ENCODE measurements around the gene CD274. TPM values are rescaled to one million over a fixed set of nuclear protein-coding genes. Genes with fewer than 3 reads are reported as not detected.
A peak's percentile ranks its signal among the peaks of the same experiment; 100 is the strongest.
"Not testable (repeated sequence)": the region's sequence is repeated elsewhere in the genome, so short reads cannot be mapped to it uniquely, and the experiment has no call there.

The CD274 gene
- total and polyA plus RNA-seq, 4 experiments from 2014 or later: 7.9 to 23.0 (median 13.5) TPM

DNA sequence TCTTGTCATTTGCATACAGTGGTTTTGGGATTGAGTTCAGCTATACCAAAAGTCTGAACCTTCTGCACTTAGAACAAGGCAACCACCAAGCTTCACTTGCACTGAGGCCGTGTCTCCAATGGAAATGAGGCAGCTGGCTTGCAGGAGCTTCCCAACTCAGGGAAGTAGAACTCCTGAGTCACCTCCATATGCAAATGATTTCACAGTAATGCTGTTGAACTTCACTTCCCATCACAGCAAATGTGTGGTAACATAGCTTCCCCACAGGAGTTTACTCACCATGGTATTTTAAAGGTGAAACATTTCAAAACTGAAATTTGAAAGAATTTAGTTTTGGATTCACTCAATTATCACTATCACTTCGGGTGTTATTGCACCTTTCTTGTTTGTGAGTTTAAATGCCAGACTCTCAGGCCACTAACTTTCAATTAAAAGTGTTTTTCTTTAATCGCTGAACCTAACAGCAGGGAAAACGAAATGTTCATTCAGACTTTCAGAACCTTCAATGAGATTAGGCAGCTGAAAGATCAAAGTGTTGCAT is 9.0 kb downstream of the CD274 start:
- Histone ChIP-seq H3K4me3 (ENCODE audit: low read length in 2 of 2) (no peak overlapping the region), H3K27me3 (ENCODE audit: insufficient read depth, low read length) (no peaks in the 10 kb centered on the region), H3K36me3 (ENCODE audit: insufficient read depth, low read length) (peaks cover 18% of the 10 kb centered on the region), H3K4me1 (ENCODE audit: insufficient read depth, low read length) (peaks cover 20% of the 10 kb centered on the region), H3K9me3 (ENCODE audit: control insufficient read depth in 1 of 2, low read length in 2 of 2) (no peaks in the 10 kb centered on the region), H3K27ac (ENCODE audit: low read depth, low read length) (no peak overlapping the region)
- peaks cover 0 to 2% (median 0%) of the 10 kb centered on the region in 8 donors for H3K9me3 Mint-ChIP-seq
- DNase-seq: no peak
- CTCF ChIA-PET (ENCODE audit: partially characterized antibody): interaction anchor here (1.1 to 1.9 kb wide), 4 partner anchors 9 to 273 kb away, joined by 3 to 14 read pairs (median 4); partner anchors contain the start of gene CD274
- peak overlapping the region in 5 of 7 donors; percentile 2 to 82 (median 72) for H3K27ac Mint-ChIP-seq
- H3K4me1 Mint-ChIP-seq: peaks cover 28 to 37% (median 32%) of the 10 kb centered on the region in 4 donors
- peaks cover 48 to 58% of the 10 kb centered on the region in 2 donors for H3K36me3 Mint-ChIP-seq
- intact Hi-C loops (cut with micrococcal nuclease): no loop called here
- no peaks in the 10 kb centered on the region for H3K27me3 Mint-ChIP-seq
- POLR2A ChIA-PET (ENCODE audit: partially characterized antibody): interaction anchor here (0.9 to 1.8 kb wide), 3 partner anchors 9 to 72 kb away, joined by 3 to 7 read pairs (median 3); partner anchors contain the start of gene CD274
- peak overlapping the region in 2 of 8 donors; percentile 35 to 48 for H3K4me3 Mint-ChIP-seq

- no peaks in the 10 kb centered on the region for H3K27me3 ChIP-seq (ENCODE audit: insufficient read depth, low read length)
- no peaks in the 10 kb centered on the region for H3K27me3 Mint-ChIP-seq
- H3K27ac ChIP-seq (ENCODE audit: low read depth, low read length): no peak overlapping the region
- H3K9me3 ChIP-seq (ENCODE audit: control insufficient read depth in 1 of 2, low read length in 2 of 2): no peaks in the 10 kb centered on the region
- peak overlapping the region in 1 of 8 donors; percentile 1 for H3K4me3 Mint-ChIP-seq
- peak overlapping the region in 5 of 7 donors; percentile 39 to 77 (median 72) for H3K27ac Mint-ChIP-seq
- no peak for DNase-seq
- POLR2A ChIA-PET (ENCODE audit: partially characterized antibody): interaction anchor here (1.2 to 1.8 kb wide), 2 partner anchors 10 to 51 kb away, joined by 3 to 7 read pairs; partner anchors contain the start of gene CD274
- intact Hi-C loops (cut with micrococcal nuclease): no loop called here
- peaks cover 12% of the 10 kb centered on the region for H3K4me1 ChIP-seq (ENCODE audit: insufficient read depth, low read length)
- CTCF ChIA-PET (ENCODE audit: partially characterized antibody): interaction anchor here (1.1 to 1.9 kb wide), 3 partner anchors 10 to 140 kb away, joined by 3 to 14 read pairs (median 6); partner anchors contain the start of gene CD274
- no peak overlapping the region for H3K4me3 ChIP-seq (ENCODE audit: low read length in 2 of 2)
- H3K36me3 Mint-ChIP-seq: peaks cover 51 to 64% of the 10 kb centered on the region in 2 donors
- H3K36me3 ChIP-seq (ENCODE audit: insufficient read depth, low read length): peaks cover 20% of the 10 kb centered on the region
- peaks cover 0 to 2% (median 0%) of the 10 kb centered on the region in 8 donors for H3K9me3 Mint-ChIP-seq
- peaks cover 22 to 29% (median 27%) of the 10 kb centered on the region in 4 donors for H3K4me1 Mint-ChIP-seq
Measured at GRCh38 chr9:5460157-5460556, 9.8 kb downstream of the CD274 start.

DNA sequence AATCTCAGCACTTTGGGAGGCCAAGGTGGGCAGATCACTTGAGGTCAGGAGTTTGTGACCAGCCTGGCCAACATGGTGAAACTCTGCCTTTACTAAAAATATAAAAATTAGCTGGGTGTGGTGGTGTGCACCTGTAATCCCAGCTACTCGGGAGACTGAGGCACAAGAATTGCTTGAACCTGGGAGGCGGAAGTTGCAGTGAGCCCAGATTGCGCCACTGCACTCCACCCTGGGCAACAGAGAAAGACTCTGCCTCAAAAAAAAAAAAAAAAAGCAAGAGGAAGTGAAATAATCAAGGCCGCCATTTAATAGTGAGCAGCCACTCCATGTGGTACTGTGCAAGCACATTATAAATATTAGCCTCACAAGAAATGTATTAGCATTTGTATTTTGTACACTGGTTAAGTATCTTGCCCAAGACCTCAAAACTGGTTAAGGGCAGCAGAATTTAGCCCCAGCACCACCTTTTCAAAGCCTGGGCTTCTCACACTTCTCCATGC is 14.5 kb downstream of the CD274 start:
- H3K27ac ChIP-seq (ENCODE audit: low read depth, low read length); H3K27me3 Mint-ChIP-seq; H3K27ac Mint-ChIP-seq; H3K4me3 ChIP-seq (ENCODE audit: low read length in 2 of 2); H3K4me1 Mint-ChIP-seq; DNase-seq; H3K9me3 Mint-ChIP-seq; H3K4me3 Mint-ChIP-seq; H3K27me3 ChIP-seq (ENCODE audit: insufficient read depth, low read length); H3K9me3 ChIP-seq (ENCODE audit: control insufficient read depth in 1 of 2, low read length in 2 of 2); intact Hi-C loops (cut with micrococcal nuclease); H3K4me1 ChIP-seq (ENCODE audit: insufficient read depth, low read length): not testable (repeated sequence)
- peaks cover 29% of the 10 kb centered on the region for H3K36me3 ChIP-seq (ENCODE audit: insufficient read depth, low read length)
- ChIA-PET POLR2A (ENCODE audit: partially characterized antibody) (interaction anchor here (0.7 to 1.2 kb wide), 3 partner anchors 14 to 163 kb away, joined by 3 to 4 read pairs (median 3); partner anchors contain the start of gene CD274), CTCF (ENCODE audit: partially characterized antibody) (interaction anchor here (1.8 to 5.5 kb wide), 3 partner anchors 15 to 122 kb away, joined by 4 to 20 read pairs (median 10); partner anchors contain the start of gene CD274)
- peaks cover 59 to 66% of the 10 kb centered on the region in 2 donors for H3K36me3 Mint-ChIP-seq

GRCh38 chr9:5466005-5466404 is 15.7 kb downstream of the CD274 start:
- Histone ChIP-seq H3K36me3 (ENCODE audit: insufficient read depth, low read length) (peaks cover 29% of the 10 kb centered on the region), H3K27ac (ENCODE audit: low read depth, low read length) (no peak overlapping the region), H3K4me1 (ENCODE audit: insufficient read depth, low read length) (no peaks in the 10 kb centered on the region), H3K4me3 (ENCODE audit: low read length in 2 of 2) (no peak overlapping the region), H3K9me3 (ENCODE audit: control insufficient read depth in 1 of 2, low read length in 2 of 2) (no peaks in the 10 kb centered on the region), H3K27me3 (ENCODE audit: insufficient read depth, low read length) (no peaks in the 10 kb centered on the region)
- peaks cover 57 to 66% of the 10 kb centered on the region in 2 donors for H3K36me3 Mint-ChIP-seq
- ChIA-PET POLR2A (ENCODE audit: partially characterized antibody) (interaction anchor here (1.1 kb wide), 1 partner anchor 16 kb away, joined by 5 read pairs; the partner anchor contains the start of gene CD274), CTCF (ENCODE audit: partially characterized antibody) (interaction anchor here (1.7 to 5.5 kb wide), 3 partner anchors 16 to 123 kb away, joined by 4 to 20 read pairs (median 5); partner anchors contain the start of gene CD274)
- intact Hi-C loops (cut with micrococcal nuclease): no loop called here
- H3K4me3 Mint-ChIP-seq: no peak overlapping the region
- H3K27me3 Mint-ChIP-seq: no peaks in the 10 kb centered on the region
- no peaks in the 10 kb centered on the region for H3K9me3 Mint-ChIP-seq
- no peak for DNase-seq
- peaks cover 0 to 2% (median 0%) of the 10 kb centered on the region in 4 donors for H3K4me1 Mint-ChIP-seq
- H3K27ac Mint-ChIP-seq: peak overlapping the region in 3 of 7 donors; percentile 0 to 74 (median 16)

DNA sequence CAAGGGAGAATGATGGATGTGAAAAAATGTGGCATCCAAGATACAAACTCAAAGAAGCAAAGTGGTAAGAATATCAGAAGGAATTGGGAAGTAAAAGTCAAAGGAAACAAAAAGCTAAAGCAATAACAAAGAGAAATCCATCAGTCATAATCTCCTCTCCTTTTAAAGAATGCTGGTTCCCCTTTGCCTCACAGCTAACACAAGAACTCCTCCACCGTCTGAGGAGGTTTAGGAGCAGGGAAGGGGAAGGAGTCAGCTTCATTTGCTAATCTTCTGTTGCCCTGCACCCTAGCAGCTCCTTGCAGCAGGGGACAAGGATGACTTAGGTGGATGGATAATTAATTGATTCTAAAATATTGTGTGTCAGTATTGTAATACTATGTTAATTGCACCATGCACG is 16.4 kb downstream of the CD274 start:
- CTCF ChIA-PET (ENCODE audit: partially characterized antibody): interaction anchor here (1.7 to 5.5 kb wide), 3 partner anchors 17 to 123 kb away, joined by 4 to 20 read pairs (median 5); partner anchors contain the start of gene CD274
- Histone ChIP-seq H3K27ac (ENCODE audit: low read depth, low read length) (no peak overlapping the region), H3K27me3 (ENCODE audit: insufficient read depth, low read length) (no peaks in the 10 kb centered on the region), H3K4me1 (ENCODE audit: insufficient read depth, low read length) (no peaks in the 10 kb centered on the region), H3K9me3 (ENCODE audit: control insufficient read depth in 1 of 2, low read length in 2 of 2) (no peaks in the 10 kb centered on the region), H3K4me3 (ENCODE audit: low read length in 2 of 2) (no peak overlapping the region), H3K36me3 (ENCODE audit: insufficient read depth, low read length) (peaks cover 29% of the 10 kb centered on the region)
- POLR2A ChIA-PET (ENCODE audit: partially characterized antibody): interaction anchor here (1.1 kb wide), 1 partner anchor 17 kb away, joined by 5 read pairs; the partner anchor contains the start of gene CD274
- Mint-ChIP-seq H3K27me3 (no peaks in the 10 kb centered on the region), H3K4me3 (no peak overlapping the region), H3K9me3 (no peaks in the 10 kb centered on the region), H3K4me1 (peaks cover 0 to 2% (median 0%) of the 10 kb centered on the region in 4 donors), H3K36me3 (peaks cover 57 to 66% of the 10 kb centered on the region in 2 donors), H3K27ac (peak overlapping the region in 3 of 7 donors; percentile 3 to 32 (median 21))
- no peak for DNase-seq
- intact Hi-C loops (cut with micrococcal nuclease): no loop called here

DNA sequence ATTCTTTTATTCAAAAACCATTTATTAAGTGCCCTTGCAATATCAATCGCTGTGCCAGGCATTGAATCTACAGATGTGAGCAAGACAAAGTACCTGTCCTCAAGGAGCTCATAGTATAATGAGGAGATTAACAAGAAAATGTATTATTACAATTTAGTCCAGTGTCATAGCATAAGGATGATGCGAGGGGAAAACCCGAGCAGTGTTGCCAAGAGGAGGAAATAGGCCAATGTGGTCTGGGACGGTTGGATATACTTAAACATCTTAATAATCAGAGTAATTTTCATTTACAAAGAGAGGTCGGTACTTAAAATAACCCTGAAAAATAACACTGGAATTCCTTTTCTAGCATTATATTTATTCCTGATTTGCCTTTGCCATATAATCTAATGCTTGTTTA is 18.5 kb downstream of the CD274 start:
- no peaks in the 10 kb centered on the region for H3K9me3 ChIP-seq (ENCODE audit: control insufficient read depth in 1 of 2, low read length in 2 of 2)
- Mint-ChIP-seq H3K27ac (peak overlapping the region in 2 of 7 donors; percentile 1 to 67), H3K9me3 (no peaks in the 10 kb centered on the region), H3K4me3 (no peak overlapping the region), H3K4me1 (peaks cover 0 to 2% (median 0%) of the 10 kb centered on the region in 4 donors), H3K36me3 (peaks cover 42 to 50% of the 10 kb centered on the region in 2 donors), H3K27me3 (no peaks in the 10 kb centered on the region)
- DNase-seq: no peak
- intact Hi-C loops (cut with micrococcal nuclease): no loop called here
- CTCF ChIA-PET (ENCODE audit: partially characterized antibody): interaction anchor here (1.0 to 1.8 kb wide), 2 partner anchors 121 to 132 kb away, joined by 4 to 10 read pairs; no protein-coding TSS in a partner anchor
- no peaks in the 10 kb centered on the region for H3K27me3 ChIP-seq (ENCODE audit: insufficient read depth, low read length)
- H3K4me3 ChIP-seq (ENCODE audit: low read length in 2 of 2): no peak overlapping the region
- H3K4me1 ChIP-seq (ENCODE audit: insufficient read depth, low read length): no peaks in the 10 kb centered on the region
- POLR2A ChIA-PET (ENCODE audit: partially characterized antibody): no interaction called here
- H3K27ac ChIP-seq (ENCODE audit: low read depth, low read length): no peak overlapping the region
- H3K36me3 ChIP-seq (ENCODE audit: insufficient read depth, low read length): peaks cover 16% of the 10 kb centered on the region

- Mint-ChIP-seq H3K27ac (peak overlapping the region in 1 of 7 donors; percentile 34), H3K36me3 (peaks cover 37 to 39% of the 10 kb centered on the region in 2 donors), H3K27me3 (no peaks in the 10 kb centered on the region), H3K4me3 (no peak overlapping the region), H3K9me3 (peaks cover 0 to 5% (median 0%) of the 10 kb centered on the region in 8 donors), H3K4me1 (peaks cover 0 to 5% (median 1%) of the 10 kb centered on the region in 4 donors)
- ChIA-PET CTCF (ENCODE audit: partially characterized antibody) (interaction anchor here (1.2 to 1.8 kb wide), 2 partner anchors 10 to 120 kb away, joined by 3 to 10 read pairs; no protein-coding TSS in a partner anchor), POLR2A (ENCODE audit: partially characterized antibody) (interaction anchor here (1.0 kb wide), 1 partner anchor 33 kb away, joined by 5 read pairs; the partner anchor contains the start of gene PLGRKT)
- intact Hi-C loops (cut with micrococcal nuclease): loop anchor here (5.0 kb wide), 1 partner anchor 42 kb away; the partner anchor contains the start of gene PDCD1LG2
- no peak for DNase-seq
- H3K4me3 ChIP-seq (ENCODE audit: low read length in 2 of 2): no peak overlapping the region
- no peaks in the 10 kb centered on the region for H3K27me3 ChIP-seq (ENCODE audit: insufficient read depth, low read length)
- peaks cover 9% of the 10 kb centered on the region for H3K36me3 ChIP-seq (ENCODE audit: insufficient read depth, low read length)
- H3K4me1 ChIP-seq (ENCODE audit: insufficient read depth, low read length): no peaks in the 10 kb centered on the region
- no peak overlapping the region for H3K27ac ChIP-seq (ENCODE audit: low read depth, low read length)
- no peaks in the 10 kb centered on the region for H3K9me3 ChIP-seq (ENCODE audit: control insufficient read depth in 1 of 2, low read length in 2 of 2)
Measured at GRCh38 chr9:5470122-5470521, 19.8 kb downstream of the CD274 start.
